ENCODE measurements around the gene PXYLP1.

DNA sequence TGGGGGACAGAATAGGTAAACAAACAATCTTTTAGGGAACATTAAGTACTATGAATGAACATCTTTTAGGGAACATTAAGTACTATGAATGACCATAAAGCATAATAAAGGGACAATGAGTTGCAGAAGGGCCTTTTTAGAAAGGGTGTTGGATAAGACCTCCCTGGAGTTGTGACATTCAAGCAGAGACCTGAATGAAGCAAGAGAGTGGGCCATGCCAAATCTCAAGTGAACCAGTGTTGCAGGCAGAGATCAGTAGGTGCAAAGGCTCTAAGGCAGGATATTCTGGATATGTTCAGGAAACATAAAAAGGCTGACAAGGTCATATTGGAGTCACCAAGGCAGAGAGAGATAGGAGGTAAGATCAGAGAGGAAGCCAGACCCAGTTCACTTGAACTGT lies 107.3 kb downstream of the PXYLP1 start:
- TF ChIP-seq, protein P1, sequence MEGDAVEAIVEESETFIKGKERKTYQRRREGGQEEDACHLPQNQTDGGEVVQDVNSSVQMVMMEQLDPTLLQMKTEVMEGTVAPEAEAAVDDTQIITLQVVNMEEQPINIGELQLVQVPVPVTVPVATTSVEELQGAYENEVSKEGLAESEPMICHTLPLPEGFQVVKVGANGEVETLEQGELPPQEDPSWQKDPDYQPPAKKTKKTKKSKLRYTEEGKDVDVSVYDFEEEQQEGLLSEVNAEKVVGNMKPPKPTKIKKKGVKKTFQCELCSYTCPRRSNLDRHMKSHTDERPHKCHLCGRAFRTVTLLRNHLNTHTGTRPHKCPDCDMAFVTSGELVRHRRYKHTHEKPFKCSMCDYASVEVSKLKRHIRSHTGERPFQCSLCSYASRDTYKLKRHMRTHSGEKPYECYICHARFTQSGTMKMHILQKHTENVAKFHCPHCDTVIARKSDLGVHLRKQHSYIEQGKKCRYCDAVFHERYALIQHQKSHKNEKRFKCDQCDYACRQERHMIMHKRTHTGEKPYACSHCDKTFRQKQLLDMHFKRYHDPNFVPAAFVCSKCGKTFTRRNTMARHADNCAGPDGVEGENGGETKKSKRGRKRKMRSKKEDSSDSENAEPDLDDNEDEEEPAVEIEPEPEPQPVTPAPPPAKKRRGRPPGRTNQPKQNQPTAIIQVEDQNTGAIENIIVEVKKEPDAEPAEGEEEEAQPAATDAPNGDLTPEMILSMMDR (conservative IDR thresholded peaks at IDR 0.05; ENCODE audit: low read depth, low read length): no peak
- no peak for TF ChIP-seq EZH2 (IDR thresholded peaks at IDR 0.05; ENCODE audit: borderline replicate concordance, low read depth, low read length, poor library complexity, severe bottlenecking)

Data from A673 (cell line).